ENCODE results near the gene MARCHF3.

GRCh38 chr5:126965487-126965886 lies 64.9 kb downstream of the MARCHF3 start:
- no peak for TF ChIP-seq CTCF (IDR thresholded peaks at IDR 0.05; ENCODE audit: poor library complexity, severe bottlenecking)
- TF ChIP-seq REST (IDR thresholded peaks at IDR 0.05; ENCODE audit: borderline replicate concordance), result no peak
- no peak for TF ChIP-seq RAD21 (conservative IDR thresholded peaks at IDR 0.05)
- TF ChIP-seq EP300 (conservative IDR thresholded peaks at IDR 0.05; ENCODE audit: poor library complexity, severe bottlenecking), result no peak
- no peak for TF ChIP-seq SMC3 (conservative IDR thresholded peaks at IDR 0.05; ENCODE audit: poor library complexity)

All from neural cell (in vitro differentiated cells).